Non-pigmented ciliary epithelial cell (primary cell): ENCODE measurements around the gene SELENOF.
"Not testable (repeated sequence)": the region's sequence is repeated elsewhere in the genome, so short reads cannot be mapped to it uniquely, and the experiment has no call there.

Experiments
- DNase-seq: peaks from one replicate; pipeline ENCODE4 v3.0.0-alpha.2; 2010; ENCODE audit warnings: low read depth

SELENOF gene

GRCh38 chr1:86916752-86917151 lies 2.8 kb upstream of the SELENOF start:
- DNase-seq = no peak

GRCh38 chr1:86915737-86916235 lies 1.9 kb upstream of the SELENOF start:
- DNase-seq = no peak

GRCh38 chr1:86914998-86915736 lies 1.2 kb upstream of the SELENOF start:
- DNase-seq = peak; percentile 18

GRCh38 chr1:86914601-86914997 lies 673 bp upstream of the SELENOF start, which contains the start of gene HS2ST1:
TSS of gene HS2ST1 (plus strand) at chr1:86914635.
- no peak for DNase-seq

GRCh38 chr1:86913399-86913895 lies 479 bp downstream of the SELENOF start:
- no peak for DNase-seq

- DNase-seq = no peak
Observed at GRCh38 chr1:86912281-86912900, 1.5 kb downstream of the SELENOF start.

- DNase-seq = no peak
Observed at GRCh38 chr1:86906419-86906818, 7.5 kb downstream of the SELENOF start.

GRCh38 chr1:86905875-86906274 lies 8.1 kb downstream of the SELENOF start:
- DNase-seq = no peak

- not testable (repeated sequence) for DNase-seq
Observed at GRCh38 chr1:86899401-86899800, 14.5 kb downstream of the SELENOF start.

- DNase-seq = no peak
Observed at GRCh38 chr1:86888327-86888726, 25.6 kb downstream of the SELENOF start.

- no peak for DNase-seq
Observed at GRCh38 chr1:86887479-86888162, 26.3 kb downstream of the SELENOF start.

GRCh38 chr1:86875722-86876121 lies 38.2 kb downstream of the SELENOF start:
- no peak for DNase-seq

GRCh38 chr1:86872086-86872485 lies 41.8 kb downstream of the SELENOF start:
- no peak for DNase-seq

- no peak for DNase-seq
Observed at GRCh38 chr1:86871001-86871400, 42.9 kb downstream of the SELENOF start.

GRCh38 chr1:86868477-86868876 lies 45.4 kb downstream of the SELENOF start:
- DNase-seq = no peak

- DNase-seq = not testable (repeated sequence)
Observed at GRCh38 chr1:86867278-86867677, 46.6 kb downstream of the SELENOF start.

- peak; percentile 41 for DNase-seq
Observed at GRCh38 chr1:86866665-86867064, 47.3 kb downstream of the SELENOF start.

- no peak for DNase-seq
Observed at GRCh38 chr1:86865973-86866637, 47.8 kb downstream of the SELENOF start.

GRCh38 chr1:86862920-86863319 lies 51.0 kb downstream of the SELENOF start:
- no peak for DNase-seq

GRCh38 chr1:86861424-86861823 lies 52.5 kb downstream of the SELENOF start:
- no peak for DNase-seq

- no peak for DNase-seq
Observed at GRCh38 chr1:86860424-86860823, 53.5 kb downstream of the SELENOF start.

- DNase-seq = no peak
Observed at GRCh38 chr1:86860020-86860419, 53.9 kb downstream of the SELENOF start.
